Activated CD4-positive, alpha-beta T cell treated with anti-CD3 and anti-CD28 coated beads for 48 hours (primary cell): ENCODE results near the gene FAM210A.

Source experiments
- DNase-seq: peaks from one replicate; pipeline ENCODE4 v3.0.0-alpha.2; 2020

FAM210A gene

GRCh38 chr18:13642440-13642827 lies 83.9 kb downstream of the FAM210A start:
- no peak for DNase-seq

GRCh38 chr18:13641551-13642439 lies 84.6 kb downstream of the FAM210A start:
- no peak for DNase-seq

- no peak for DNase-seq
Observed at GRCh38 chr18:13640266-13640860, 86.0 kb downstream of the FAM210A start.

- DNase-seq: no peak
Observed at GRCh38 chr18:13638719-13639595, 87.4 kb downstream of the FAM210A start.

GRCh38 chr18:13635046-13635445 lies 91.3 kb downstream of the FAM210A start:
- DNase-seq: no peak

- DNase-seq: no peak
Observed at GRCh38 chr18:13633700-13634099, 92.7 kb downstream of the FAM210A start.

- DNase-seq: no peak
Observed at GRCh38 chr18:13630716-13631268, 95.6 kb downstream of the FAM210A start.

- peak; percentile 67 for DNase-seq
Observed at GRCh38 chr18:13629841-13630715, 96.3 kb downstream of the FAM210A start.

GRCh38 chr18:13628211-13628610 lies 98.1 kb downstream of the FAM210A start:
- no peak for DNase-seq

GRCh38 chr18:13627639-13628038 lies 98.7 kb downstream of the FAM210A start:
- no peak for DNase-seq

- DNase-seq: no peak
Observed at GRCh38 chr18:13626544-13626908, 99.8 kb downstream of the FAM210A start.

GRCh38 chr18:13625843-13626543 lies 100.4 kb downstream of the FAM210A start:
- no peak for DNase-seq

- DNase-seq: no peak
Observed at GRCh38 chr18:13625355-13625754, 101.0 kb downstream of the FAM210A start.

- no peak for DNase-seq
Observed at GRCh38 chr18:13624563-13625237, 101.7 kb downstream of the FAM210A start.

- no peak for DNase-seq
Observed at GRCh38 chr18:13623871-13624270, 102.5 kb downstream of the FAM210A start.

- no peak for DNase-seq
Observed at GRCh38 chr18:13623348-13623747, 103.0 kb downstream of the FAM210A start.

- no peak for DNase-seq
Observed at GRCh38 chr18:13622751-13623150, 103.6 kb downstream of the FAM210A start.

GRCh38 chr18:13621886-13622619 lies 104.3 kb downstream of the FAM210A start:
- no peak for DNase-seq

- no peak for DNase-seq
Observed at GRCh38 chr18:13621446-13621849, 104.9 kb downstream of the FAM210A start.

GRCh38 chr18:13620818-13621445 lies 105.4 kb downstream of the FAM210A start:
- no peak for DNase-seq
